ENCODE measurements around the gene MEF2B.
"Not testable (repeated sequence)": the region's sequence is repeated elsewhere in the genome, so short reads cannot be mapped to it uniquely, and the experiment has no call there.

MEF2B gene

DNA sequence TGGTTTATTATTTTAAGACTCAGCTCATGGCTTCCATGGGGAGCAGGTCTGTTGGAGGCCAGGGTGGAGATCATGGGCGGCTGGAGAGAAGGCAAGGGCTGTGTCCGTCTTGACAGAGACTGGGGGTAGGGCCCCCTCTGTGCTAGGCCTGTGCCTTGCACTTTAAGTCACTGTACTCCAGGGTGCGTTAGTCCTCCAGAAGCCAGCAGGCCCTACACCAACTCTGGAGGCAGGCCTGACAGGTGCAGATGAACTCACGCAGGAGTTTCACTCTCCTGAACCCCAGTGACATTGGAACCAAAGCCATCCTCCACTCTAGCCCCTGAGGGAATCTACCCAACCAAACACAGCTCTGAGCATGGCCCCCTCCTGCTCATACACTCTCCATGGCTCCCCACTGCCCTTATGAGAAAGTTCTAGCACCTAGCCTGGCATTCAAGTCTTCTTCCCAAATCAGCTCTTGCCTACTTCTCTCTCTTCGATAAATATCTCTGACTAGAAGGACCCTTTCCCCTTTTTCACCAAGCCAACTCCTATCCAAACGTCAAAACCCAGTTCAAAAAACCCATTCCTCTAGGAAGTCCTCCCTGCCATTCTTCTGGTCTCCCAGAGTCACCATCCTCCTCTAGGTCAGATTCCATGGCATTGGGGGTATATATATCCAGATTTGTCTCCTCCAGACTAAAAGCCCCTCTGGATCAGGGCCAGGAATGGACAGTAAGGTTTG is 15.1 kb downstream of the MEF2B start:
- DNase-seq: no peak

DNA sequence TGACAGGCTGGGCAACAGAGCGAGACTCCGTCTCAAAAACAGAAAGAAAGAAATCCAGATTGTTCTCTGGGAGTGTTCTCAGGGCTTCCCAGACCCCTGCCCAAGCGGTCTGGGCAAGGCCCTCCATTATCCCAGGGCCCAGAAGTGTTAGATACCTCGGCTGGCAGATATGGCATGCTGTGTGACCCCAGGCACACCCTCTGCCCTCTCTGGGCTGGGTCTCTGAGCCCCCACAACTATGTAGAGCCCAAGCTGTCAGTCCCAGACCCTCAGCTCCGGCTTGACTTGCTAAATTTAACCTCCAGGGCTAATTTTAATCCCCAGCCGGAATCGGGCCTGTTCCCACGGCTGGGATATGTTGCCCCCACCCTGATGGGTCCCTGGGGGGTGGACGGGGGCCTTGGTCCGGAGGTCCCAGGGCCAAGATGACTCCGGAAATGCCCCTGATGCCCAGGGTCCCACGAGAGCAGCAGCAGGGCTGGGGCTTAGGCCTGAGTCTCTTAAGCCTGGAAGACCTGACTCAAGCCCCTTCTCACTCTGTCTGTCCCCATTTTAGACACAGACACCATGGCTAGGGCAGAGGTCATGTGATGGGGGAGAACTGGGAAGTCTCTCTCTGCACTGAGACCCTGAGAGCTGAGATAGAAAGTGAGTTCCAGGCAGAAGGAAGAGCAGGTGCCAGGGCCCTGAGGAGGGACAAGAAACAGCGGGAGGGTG is 17.2 kb downstream of the MEF2B start:
- DNase-seq: no peak

DNA sequence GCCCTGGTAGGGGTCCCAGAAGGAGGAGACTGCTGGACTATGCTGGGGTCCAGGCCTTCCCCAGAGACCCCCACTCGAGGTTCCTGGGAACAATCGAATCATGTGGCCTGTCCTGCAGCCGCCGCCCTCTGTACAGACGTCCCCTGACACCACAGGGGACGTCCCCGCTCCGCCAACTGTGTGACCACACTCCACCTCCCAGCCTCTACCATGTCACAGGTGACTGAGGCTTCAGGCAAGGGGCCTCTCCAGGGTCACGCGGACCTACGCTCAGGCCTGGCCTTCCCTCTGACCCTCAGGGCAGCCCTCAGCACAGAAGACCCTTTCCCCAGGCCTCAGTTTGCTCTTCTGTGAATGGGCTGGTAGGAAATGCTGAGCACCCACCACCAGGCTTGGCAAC is 18.6 kb downstream of the MEF2B start:
- no peak for DNase-seq

DNA sequence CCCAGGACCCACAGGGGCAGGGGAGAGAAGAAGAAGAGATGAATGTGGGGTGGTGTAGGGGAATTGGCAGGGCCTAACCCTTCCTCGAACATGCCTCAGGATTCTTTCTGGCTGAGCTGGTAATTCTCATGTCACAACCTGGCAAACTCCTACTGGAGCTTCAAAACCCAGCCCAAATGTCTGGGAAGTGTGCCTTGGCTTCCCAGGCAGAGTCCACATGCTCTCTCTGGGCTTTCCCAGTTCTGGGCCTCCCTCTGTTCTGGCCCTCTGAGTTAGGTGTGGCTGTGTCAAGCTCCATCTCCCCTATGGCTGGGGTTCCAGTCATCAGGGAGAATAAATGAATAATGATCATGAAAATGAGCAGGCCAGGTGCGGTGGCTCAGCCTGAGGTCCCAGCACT is 20.6 kb downstream of the MEF2B start:
- no peak for DNase-seq

DNA sequence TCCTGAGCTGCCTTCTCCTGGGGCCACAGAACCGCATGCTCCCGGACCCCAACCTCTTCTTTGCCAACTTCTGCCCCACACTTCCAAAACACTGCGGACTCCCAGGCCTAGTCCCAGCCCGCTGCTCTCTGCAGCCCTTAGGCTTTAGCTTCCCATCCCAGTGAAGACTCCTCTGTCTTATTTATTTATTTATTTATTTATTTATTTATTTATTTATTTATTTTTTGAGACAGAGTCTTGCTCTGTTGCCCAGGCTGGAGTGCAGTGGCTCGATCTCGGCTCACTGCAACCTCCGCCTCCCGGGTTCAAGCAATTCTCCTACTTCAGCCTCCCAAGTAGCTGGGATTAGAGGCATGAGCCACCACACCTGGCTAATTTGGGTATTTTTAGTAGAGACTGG is 21.6 kb downstream of the MEF2B start:
- DNase-seq: not testable (repeated sequence)

DNA sequence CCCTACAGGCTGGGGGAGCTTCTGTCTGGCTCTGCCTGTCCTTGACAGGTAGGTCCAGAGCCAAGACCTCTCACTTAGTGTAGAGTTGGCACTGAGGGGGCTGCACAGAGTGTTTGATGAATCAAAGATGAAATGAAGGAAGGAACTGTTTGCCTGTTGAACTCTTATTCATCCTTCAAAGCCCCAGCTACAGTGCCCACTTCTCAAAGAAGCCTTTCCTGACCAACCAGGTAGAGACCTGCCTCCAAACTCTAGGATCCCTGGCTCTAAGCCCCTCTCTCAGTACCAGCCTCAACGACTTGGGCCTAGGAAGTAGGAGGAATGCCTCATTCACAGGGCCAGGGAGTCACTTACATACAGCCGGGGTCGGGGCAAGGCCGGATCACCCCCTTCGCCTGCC is 22.7 kb downstream of the MEF2B start:
- no peak for DNase-seq

DNA sequence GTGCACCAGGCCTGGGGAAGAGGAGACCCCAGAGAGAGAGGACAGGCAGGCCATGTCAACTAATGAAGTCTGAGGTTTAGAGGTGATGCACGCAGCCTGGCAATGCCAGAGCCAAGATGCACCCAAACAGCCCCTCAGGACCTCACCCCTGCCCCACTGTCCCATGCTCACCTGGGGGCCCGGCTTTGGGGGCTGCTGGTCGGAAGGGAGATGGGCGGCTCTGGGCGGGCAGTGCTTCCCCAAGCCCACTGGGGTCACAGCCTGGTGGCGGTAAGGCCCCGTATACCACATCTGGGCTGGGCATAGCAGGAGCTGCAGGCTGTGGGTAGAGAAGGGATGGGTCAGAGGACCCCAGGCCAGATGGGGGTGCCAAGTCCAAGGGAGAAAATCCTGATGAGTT is 23.2 kb downstream of the MEF2B start:
- no peak for DNase-seq

DNA sequence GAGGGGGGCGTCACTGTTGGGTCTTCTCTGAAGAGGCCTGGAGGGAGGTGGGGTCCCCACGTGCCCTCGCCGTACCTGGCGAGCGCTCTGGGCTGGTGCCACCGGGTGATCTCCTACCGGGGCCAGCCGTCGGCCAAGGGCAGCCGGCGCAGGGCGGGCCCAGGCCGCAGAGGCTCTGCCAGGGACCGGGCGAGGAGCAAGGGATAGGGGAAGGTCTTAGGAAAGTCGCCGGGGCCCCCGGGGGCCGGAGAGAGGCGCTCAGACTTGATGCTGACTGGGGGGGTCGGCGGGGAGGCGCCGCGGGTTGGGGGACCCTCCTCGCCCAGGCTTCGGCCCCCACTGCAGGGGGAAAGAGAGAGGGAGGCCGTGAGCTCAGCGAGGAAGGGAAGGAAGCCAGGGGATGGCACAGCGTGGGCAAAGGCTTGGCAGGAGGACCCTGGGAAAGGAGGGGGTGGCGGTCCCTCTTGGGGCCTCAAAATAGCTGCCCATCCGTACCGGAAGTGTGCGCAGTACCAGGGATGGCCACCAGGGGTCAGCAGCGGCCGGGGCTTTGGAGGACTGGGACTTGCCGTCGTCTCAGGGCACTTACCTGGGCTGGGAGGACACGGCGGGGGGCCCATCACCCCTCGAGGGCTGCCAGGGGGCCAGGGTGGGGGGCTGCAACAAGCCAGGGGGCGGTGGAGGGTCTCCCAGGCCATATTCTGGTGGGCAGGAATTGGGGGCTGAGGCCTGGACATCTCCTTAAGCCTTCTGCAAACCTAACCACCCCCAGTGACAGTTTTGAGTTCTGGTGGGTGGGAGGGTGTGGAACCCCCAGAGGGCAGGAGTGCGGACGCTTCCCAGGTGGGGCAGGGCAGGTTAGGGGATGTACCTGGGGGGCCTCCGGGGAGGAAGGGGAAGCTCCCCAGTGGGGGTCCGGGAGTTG is 24.1 kb downstream of the MEF2B start:
- peak; percentile 18 for DNase-seq

DNA sequence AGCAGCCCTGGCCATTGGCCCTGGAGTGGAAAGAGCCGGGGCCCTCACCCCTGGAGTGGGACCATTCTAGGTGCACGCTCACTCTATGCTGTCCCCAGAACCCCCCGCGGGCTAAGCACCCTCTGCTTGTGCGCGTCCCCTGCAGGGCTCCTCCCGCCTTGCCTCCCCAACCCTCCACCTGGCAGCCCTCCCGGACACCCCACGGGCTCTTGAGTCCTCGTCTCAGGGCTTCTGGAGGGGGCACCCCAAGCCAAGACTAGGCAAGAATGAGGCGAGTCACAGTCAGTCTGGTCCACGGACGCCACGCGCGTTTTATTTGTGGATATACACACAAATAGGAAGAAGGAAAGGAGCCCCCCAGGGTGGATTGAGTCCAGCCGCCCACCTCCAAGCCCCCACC is 24.8 kb downstream of the MEF2B start:
- no peak for DNase-seq

DNA sequence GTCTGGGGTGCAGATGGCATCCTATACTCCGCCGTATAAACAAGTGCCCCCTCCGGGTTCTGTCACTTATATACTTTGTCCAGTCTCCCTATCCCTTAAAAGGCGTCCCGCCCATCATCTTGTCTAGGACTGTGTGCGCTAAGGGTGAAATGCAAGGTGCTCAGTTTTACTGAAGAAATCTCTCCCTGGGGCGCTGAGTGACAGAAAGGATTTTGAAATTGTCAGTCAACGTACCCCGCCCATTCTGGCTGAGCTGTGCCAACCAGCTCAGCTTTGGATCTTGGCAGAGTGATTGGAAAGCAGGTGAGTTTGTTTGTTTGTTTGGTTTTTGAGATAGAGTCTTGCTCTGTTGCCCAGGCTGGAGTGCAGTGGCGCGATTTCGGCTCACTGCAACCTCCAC is 27.7 kb downstream of the MEF2B start:
- DNase-seq: no peak

DNA sequence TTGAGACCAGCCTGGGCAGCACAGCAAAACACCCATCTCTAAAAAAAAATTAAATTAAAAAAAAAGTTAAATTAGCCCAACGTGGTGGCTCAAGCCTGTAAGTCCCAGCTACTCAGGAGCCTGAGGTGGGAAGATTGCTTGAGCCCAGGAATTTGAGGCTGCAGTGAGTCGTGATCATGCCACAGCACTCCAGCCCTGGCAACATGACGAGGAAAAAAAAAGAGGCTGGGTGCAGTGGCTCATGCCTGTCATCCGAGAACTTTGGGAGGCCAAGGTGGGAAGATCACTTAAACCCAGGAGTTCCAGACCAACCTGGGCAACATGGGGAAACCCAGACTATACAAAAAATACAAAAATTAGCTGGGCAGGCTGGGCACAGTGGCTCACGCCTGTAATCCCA is 29.6 kb downstream of the MEF2B start:
- DNase-seq: no peak

DNA sequence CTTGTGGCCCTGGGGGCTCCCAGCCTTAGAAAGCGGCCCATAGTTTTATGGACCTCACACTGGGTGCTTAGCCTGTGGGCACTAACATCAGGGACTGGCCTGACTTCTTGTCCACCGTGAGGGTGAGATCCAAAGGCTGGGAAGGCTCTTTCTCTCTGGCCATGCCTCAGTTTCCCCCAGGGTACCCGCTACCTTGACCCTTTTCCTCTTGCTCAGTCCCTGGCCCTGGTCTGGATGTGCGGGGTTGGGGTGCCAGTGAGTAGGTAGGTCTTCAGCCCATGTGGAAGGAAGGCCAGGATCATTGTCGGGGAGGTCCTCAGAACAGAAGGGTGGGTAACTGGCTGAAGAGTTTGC is 30.2 kb downstream of the MEF2B start:
- DNase-seq: no peak

DNA sequence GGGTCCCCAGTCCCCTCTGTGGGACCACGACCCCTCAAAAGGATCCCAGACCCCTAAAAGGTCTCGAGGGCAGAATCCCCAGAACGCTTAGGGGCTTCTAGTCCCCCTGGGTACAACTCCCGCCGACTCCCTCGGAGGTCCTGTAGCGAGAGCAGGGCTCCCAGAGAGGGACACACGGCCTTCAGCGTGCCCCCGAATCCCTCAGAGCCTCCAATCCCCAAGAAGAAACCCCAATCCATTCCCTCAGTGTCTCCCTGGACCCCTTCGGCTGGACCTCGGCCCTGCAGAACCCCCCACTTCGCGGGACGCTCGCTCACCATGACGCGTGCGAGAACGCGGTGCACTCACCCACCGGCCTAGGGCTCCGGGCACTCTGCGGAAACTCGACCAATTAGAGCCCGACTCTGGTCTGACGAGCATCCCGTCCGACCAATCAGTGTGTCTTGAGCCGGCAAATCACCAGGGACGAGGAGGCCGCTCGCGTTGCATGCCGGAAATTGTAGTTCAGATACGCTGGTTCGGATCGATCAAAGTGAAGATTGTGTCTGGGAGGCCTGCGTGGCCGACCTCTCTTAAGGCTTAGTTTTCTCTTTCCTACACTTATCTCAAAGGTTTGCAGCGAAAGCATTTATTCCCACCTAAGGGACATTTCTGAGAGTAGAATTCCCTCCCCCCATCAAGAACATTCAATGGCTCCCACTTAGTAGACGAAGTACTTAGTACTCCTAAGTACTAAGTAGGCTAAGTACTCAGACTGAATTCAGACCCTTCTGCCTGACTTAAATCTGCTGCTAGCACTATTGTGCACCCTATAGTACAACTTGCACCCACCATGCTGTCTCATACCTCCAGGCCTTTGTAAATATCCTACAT is 31.7 kb downstream of the MEF2B start, which contains the start of gene TMEM161A:
Gene TMEM161A (minus strand): TSS at position 370 of the 873 bp plus-strand sequence. CDS start 50 bp downstream, at position 320.
- DNase-seq: peak; percentile 96

DNA sequence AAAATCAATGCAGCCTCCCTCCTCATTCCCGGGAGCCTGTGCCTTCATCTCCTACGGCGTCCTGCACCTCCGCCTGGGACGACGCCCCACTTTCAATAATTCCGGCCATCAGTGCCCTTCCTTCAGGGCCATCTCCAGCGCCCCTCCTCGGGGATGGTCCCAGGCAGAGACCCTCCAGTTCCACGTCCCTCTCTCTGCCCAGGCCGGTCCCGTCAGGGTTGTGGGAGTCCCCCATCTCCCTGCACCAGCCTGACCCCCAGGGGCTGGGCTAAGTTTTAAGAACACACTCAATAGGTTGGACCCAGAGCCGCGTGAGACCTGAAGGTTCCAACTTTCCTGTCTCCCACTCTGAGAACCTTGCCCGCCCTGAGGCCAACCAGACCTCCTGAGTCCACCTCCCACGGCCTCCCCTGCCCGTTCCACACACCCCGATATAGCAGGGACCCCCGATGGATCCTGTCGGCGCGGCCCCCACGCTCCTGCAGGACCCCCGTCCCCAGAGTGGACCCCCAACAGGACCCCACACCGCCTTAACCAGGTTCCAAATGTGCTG is 32.4 kb downstream of the MEF2B start:
- no peak for DNase-seq

DNA sequence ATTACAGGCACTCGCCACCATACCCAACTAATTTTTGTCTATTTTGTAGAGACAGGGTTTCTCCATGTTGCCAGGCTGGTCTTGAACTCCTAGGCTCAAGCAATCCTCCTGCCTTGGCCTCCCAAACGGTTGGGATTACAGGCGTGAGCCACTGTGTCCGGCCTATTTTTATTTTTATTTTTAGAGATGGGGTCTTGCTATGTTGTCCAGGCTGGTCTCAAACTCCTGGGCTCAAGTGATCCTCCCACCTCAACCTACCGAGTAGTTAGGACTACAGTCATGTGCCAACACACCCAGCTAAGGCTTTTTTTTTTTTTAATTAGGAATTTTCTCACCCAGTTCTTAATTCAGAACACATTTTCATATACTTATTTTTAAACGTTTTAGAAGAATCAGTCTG is 34.4 kb downstream of the MEF2B start:
- DNase-seq: not testable (repeated sequence)

DNA sequence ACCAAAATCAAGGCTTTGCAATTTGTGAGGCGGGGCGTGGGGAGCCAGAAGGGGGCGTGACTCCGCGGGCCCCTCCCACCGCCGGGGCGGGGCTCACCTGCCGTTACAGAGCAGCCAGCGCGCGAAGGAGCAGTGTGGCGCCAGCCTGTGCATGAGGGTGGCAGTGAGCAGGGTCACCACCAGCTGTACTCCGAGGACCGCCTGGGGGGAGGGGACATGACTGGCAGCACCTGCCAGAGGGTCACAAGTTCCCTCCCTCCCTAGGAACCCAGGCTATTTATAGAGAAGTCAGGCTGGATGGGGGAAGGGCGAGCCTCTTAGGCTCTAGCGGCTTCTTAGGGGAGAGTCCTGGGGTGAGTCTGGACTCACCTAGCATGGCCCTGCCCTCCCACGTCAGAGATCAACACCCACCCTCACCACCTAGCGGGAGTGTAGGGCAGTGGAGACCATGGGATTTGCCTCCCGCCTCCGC is 35.3 kb downstream of the MEF2B start:
- no peak for DNase-seq

DNA sequence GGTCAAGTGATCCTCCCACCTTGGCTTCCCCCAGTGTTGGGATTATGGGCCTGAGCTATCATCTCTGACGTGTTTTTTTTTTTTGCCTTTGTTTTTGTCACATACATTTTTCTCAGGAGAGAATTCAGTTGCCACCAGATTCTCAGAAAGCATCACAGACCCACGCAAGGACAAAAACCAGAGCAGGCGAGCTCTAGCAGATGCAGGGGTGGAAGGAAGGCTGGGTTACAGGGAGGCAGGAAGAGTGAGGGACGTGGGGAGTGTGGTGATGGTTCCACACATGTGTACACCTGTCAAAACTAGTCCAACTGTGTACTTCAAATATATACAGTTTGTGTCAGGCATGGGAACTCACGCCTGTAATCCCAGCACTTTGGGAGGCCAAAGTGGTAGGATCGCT is 36.1 kb downstream of the MEF2B start:
- DNase-seq: no peak

DNA sequence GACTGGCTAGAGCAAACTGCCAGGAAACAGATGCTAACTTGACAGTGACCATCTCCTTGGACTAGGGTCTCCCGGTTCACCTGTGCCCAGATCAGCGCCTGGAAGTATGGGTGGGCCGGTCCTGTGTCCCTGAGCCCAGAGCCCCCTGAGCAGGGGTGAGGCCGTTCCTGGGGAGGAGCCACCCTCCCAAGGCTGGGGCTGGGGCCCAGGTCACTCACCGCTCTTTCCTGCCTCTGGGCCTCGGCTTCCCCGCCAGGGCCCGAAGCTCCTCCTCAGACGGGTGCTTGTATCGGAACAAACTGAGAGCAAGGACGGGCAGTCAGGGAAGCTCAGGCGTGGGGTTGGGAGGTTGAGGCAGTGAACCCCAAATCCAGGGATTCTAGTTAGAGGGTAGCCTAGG is 37.2 kb downstream of the MEF2B start:
- no peak for DNase-seq

DNA sequence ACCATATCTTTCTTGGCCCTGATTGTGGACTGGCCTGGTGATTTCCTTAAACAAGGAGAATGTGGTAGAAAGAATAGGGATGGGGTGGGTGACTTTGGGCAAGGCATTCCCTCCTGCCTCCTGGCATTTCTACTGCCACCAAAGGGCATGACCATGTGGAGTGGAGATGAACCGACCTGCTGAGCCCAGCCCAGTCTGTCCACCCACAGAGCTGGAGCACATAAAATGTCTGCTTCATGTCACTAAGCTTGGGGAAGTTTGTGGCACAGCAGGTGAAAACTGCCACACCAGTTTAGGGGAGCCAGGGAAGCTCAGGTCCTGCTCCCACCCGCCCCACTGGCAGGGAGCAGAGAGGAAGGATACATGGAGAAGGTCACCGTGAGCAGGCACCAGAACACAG is 38.1 kb downstream of the MEF2B start:
- no peak for DNase-seq

DNA sequence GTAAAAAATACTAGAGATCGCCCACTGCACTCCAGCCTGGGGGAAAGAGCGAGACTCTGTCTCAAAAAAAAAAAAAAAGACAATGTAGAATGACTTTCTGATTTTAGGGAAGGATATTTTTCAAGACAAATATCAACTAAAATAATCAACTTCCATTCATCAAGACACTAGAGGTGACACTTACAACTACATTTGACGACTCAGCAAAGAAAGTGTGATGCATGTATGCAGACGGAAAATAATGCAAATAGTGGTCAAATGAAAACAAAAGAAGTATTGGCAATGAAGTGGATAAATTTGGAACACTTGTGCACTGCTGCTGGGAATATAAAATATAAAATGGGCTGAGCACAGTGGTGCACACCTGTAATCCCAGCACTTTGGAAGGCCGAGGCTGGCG is 44.0 kb downstream of the MEF2B start:
- no peak for DNase-seq

DNA sequence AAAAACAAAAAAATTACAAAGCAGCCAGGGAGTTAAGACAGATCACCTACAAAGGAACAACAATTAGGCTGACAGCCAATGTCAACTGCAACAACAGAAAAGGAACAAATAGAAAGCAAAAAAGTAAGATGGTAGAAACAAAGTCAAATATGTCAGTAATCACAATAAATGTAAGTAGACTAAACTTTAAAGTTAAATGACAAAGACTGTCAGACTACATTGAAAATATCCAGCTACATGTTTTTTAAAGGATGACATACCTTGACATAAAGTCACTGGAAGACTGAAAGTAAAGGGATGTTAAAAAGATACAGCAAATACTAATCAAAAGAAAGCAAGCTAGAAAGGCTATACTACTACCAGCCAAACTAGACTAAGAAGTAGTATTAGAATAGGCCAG is 46.7 kb downstream of the MEF2B start:
- no peak for DNase-seq

DNA sequence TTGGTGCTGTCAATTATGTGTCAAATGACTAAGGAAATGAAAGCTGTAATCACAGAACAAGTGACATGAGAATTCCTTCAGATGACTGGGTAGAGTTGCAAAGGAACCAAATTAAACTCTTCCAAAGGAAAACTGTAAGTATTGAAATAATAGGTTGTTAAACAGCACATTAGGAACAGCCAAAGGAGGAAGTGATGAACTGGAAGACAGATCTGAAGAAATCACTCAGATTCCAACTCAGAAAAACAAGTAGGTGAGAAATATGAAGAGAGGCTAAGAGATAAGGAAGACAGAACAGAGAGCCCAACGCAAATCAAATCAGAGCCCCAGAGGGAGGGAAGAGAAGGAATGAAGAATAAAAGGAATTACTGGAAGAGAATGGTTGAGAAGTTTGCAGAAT is 47.2 kb downstream of the MEF2B start:
- DNase-seq: no peak
